ENCODE results near the gene BCOR. TPM values are rescaled to one million over a fixed set of nuclear protein-coding genes. Genes with fewer than 3 reads are reported as not detected.

BCOR gene
- total RNA-seq, 1 experiment from 2014 or later = 50.6 TPM

DNA sequence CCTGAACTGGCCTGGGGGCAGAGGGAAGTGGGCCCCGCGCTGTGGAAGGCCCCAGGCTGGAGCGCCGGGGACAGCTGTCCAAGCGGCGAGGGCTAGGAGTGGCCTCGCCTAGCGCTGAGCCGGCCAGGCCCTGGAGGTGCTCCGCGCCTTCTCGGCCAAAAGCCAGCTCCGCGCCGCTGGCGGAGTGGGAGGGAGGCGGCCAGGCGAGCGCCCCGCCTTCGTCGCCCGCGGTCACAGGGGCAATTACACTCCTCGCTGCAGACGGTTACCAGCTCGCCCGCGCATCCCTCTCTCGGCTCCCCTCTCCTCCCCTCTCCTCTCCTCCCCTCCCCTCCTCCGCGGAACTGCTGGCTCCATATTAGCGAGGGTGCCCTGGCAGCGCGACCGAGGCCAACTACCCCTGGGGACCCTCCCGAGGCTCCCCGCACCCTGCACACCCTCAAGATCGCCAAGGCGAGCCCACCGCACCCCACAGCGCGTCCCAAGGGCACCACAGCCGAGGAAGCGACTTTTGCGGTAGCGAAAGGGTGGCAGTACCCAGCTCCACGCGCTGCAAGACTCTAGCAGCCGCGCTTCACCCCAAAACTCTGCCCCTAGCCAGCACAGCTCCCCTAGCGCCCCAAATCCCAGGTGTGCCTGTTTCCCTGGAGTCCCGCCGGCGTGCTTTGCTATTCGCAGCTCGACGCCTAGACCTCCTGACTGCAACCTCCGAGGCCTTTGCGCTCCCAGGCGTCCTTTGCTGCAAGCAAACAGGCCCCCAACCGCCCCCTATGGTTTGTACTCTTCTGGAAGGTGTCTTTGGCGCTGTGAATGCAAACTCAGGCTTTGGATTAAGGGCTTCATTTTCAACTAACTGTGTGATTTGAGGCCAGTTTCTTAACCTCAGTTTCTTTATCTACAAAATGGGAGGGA is 91.4 kb downstream of the BCOR start:
- DNase-seq (ENCODE audit: low read depth) = peak; percentile 60

DNA sequence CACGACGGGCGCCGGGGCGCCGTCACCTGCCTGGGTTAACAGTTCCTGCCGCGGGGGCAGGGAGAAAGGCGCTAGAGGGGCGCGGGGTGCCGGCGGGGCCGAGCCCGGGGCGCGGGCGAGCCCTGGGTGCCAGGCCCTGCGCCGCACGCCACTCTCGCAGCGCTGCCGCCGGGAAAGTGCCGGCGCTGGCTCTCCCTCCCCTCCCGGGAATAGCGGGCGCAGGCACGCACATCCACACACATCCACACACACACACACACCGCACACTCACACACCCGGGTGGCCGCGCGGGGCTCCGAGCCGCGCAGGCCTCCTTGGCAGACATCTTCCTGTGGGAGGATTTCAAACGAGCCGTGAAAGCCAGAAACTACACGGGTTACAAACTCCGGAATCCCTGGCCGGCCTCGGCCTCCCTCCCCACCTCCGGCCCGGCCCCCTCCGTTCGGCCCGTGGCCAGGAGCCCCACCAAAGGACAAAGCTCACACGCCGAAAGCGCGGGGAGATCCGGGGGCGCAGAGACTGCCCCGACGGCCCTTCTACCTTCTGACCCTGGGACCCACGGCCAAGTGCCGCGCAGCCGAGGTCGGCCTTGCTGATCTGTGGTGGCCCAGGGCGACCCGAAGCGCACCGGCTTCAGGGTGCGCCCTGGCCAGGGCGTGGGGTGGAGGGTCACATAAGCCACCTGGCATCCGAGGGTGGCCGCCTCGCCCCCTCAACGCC is 92.3 kb downstream of the BCOR start:
- no peak for DNase-seq (ENCODE audit: low read depth)

DNA sequence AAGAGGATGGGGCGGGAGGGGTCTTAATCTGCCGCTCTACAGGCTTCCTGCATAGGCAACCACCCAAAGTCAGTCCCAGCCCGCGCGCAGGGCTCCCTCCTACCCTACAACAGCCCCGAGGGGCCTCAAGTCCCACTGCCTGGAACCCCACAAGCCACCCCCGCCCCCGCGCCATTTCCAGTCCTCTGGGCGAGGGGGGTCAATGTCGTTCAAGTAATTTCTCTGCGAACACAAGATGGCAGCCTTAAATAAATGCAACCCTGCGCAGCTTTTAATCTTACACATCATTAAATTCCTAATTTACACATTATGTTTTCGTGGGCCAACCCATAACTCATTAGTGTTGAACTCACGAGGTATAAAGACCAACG is 92.9 kb downstream of the BCOR start:
- DNase-seq (ENCODE audit: low read depth) = no peak

DNA sequence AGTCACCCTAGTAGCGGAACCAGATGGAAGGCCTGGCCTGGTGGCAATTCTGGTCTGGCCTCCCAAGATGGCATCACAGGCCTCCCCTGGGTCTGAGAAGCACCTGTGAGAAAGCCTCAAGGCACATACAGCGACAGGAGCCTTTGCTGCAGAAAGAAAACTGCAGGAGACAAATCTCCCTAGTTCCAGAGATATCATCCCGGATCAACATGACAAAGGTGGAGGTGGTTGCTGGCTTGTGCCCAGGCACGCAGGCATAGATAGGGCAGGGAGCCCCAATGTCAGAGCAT is 93.6 kb downstream of the BCOR start:
- no peak for DNase-seq (ENCODE audit: low read depth)

DNA sequence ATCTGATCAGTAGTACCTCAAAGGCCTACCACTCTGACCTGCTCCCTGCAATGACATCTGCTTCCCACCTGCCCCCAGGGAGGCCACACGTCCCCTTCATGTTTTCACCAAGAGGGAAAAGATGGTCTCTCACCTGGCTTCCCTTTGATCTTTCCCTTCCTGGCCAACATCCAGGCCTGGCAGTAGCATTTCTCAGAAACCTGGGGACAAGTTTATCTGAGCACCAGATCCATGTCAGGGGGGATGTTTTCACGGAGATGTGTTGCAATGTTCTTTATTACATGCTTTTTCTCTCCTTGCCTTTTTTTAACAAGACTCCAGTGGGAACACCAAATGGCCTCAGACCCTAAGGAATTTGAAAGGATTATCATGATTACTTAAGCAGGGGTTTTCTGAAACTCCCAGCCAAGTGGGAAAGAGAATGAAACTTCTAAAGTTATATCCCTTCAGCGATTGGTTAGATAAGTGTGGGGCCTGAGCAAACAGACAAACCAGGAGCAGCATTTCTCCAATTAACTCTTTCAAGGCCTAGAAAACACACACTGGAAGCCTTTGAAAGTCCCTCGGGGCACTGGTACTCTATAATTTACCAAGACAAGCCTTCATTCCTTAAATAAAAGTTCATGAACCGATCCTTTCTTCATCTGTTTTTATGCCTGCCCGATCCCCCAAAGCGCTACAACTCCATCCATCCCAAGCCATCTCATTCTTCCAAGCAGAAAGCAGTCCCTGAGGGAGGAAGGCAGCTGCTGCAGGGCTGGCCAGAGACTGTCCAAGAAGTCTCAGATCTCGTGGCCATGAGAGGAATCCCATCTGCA is 94.1 kb downstream of the BCOR start:
- no peak for DNase-seq (ENCODE audit: low read depth)

DNA sequence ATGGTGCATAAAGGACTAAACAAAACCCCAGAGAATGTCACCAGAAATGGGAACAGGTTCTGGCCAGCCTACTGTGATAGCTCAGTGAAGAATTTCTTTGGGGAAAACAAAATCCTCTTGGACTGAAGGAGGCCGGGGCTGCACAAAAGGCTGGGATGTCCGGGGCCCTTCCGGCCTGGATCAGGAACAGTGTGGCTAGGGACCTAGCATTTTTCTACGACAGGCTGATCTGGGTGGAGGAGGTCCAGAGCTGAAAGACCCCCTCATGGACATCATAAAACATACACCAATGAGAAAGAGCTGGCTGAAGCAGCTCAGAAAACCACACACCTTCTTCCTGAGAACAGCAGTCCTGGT is 94.7 kb downstream of the BCOR start:
- no peak for DNase-seq (ENCODE audit: low read depth)

Measured in M059J (cell line).